HG03066 (cell line): Measurements from ENCODE around the gene C2CD2L.
"Not testable (repeated sequence)": the region's sequence is repeated elsewhere in the genome, so short reads cannot be mapped to it uniquely, and the experiment has no call there.

Experiments used
- ATAC-seq: cut with Tn5 transposase; IDR thresholded peaks from one replicate; pipeline ENCODE4 v1.9.1; 2021; ENCODE audit warnings: low read depth; ENCODE audit not compliant: unreplicated experiment

Gene C2CD2L

GRCh38 chr11:119147604-119148333, 40.6 kb downstream of the C2CD2L start:
- ATAC-seq = no peak

- ATAC-seq = no peak
Observed at GRCh38 chr11:119148720-119149017, 41.5 kb downstream of the C2CD2L start.

GRCh38 chr11:119149018-119149785, 42.1 kb downstream of the C2CD2L start, which contains the start of gene ABCG4:
Gene ABCG4 (plus strand): TSS chr11:119149052. CDS start chr11:119149966, 914 bp downstream.
- no peak for ATAC-seq

- no peak for ATAC-seq
Observed at GRCh38 chr11:119149786-119150275, 42.7 kb downstream of the C2CD2L start.

- no peak for ATAC-seq
Observed at GRCh38 chr11:119152043-119152442, 44.9 kb downstream of the C2CD2L start.

GRCh38 chr11:119152604-119153003, 45.5 kb downstream of the C2CD2L start:
- ATAC-seq = no peak

- no peak for ATAC-seq
Observed at GRCh38 chr11:119153049-119153818, 46.1 kb downstream of the C2CD2L start.

- ATAC-seq = no peak
Observed at GRCh38 chr11:119154178-119154577, 47.0 kb downstream of the C2CD2L start.

GRCh38 chr11:119155733-119156492, 48.8 kb downstream of the C2CD2L start:
- ATAC-seq = no peak

- no peak for ATAC-seq
Observed at GRCh38 chr11:119156496-119156895, 49.4 kb downstream of the C2CD2L start.

- no peak for ATAC-seq
Observed at GRCh38 chr11:119157063-119157462, 49.9 kb downstream of the C2CD2L start.

GRCh38 chr11:119158467-119158866, 51.3 kb downstream of the C2CD2L start:
- ATAC-seq = no peak

- ATAC-seq = no peak
Observed at GRCh38 chr11:119160151-119160550, 53.0 kb downstream of the C2CD2L start.

GRCh38 chr11:119161871-119162270, 54.7 kb downstream of the C2CD2L start:
- ATAC-seq = no peak

- no peak for ATAC-seq
Observed at GRCh38 chr11:119166368-119167076, 59.4 kb downstream of the C2CD2L start.

GRCh38 chr11:119167077-119167458, 59.9 kb downstream of the C2CD2L start:
- not testable (repeated sequence) for ATAC-seq

GRCh38 chr11:119167933-119168332, 60.8 kb downstream of the C2CD2L start:
- no peak for ATAC-seq
